K562 (cell line): ENCODE results near the gene VTI1B. TPM values are rescaled to one million over a fixed set of nuclear protein-coding genes. Genes with fewer than 3 reads are reported as not detected.
A peak's percentile ranks its signal among the peaks of the same experiment; 100 is the strongest.

Experiments
- CTBP1 ChIP-seq: fragments of 450-650 bp; IDR thresholded peaks from 2 replicates; pipeline ENCODE4 v1.6.1; 2016; ENCODE audit warnings: borderline replicate concordance
- E2F3 ChIP-seq: fragments of 250-450 bp; sonication (Bioruptor Pico); IDR thresholded peaks from 2 replicates; pipeline ENCODE4 v1.4.0; 2020; ENCODE audit warnings: mild to moderate bottlenecking
- ETS1 ChIP-seq: conservative IDR thresholded peaks from 2 replicates; pipeline ENCODE4 v1.6.1; 2011; ENCODE audit warnings: low read depth, mild to moderate bottlenecking, low read length; ENCODE audit not compliant: control insufficient read depth
- ETV5 ChIP-seq: sonication (generic); formaldehyde crosslinking; IDR thresholded peaks from 2 replicates; pipeline ENCODE4 v1.4.0; 2020; ENCODE audit warnings: low read depth, mild to moderate bottlenecking, missing genetic modification reagents
- GABPA ChIP-seq: fragments of 200-800 bp; sonication (Bioruptor generic); conservative IDR thresholded peaks from 2 replicates; pipeline ENCODE4 v1.6.1; 2016; ENCODE audit warnings: low read depth, missing genetic modification characterization, missing compliant biosample characterization
- GTF2E2 ChIP-seq: fragments of 200-800 bp; sonication (Bioruptor generic); IDR thresholded peaks from 2 replicates; pipeline ENCODE4 v1.6.1; 2016; ENCODE audit warnings: missing genetic modification characterization, missing compliant biosample characterization
- MAZ ChIP-seq, 2 experiments: fragments of 450-650 bp in 1 of 2; sonication (generic) in 1 of 2; formaldehyde crosslinking; IDR thresholded peaks in 1 of 2; conservative IDR thresholded peaks in 1 of 2; 2 replicates each; pipeline versions ENCODE4 v1.4.0 to v1.5.0; 2020; ENCODE audit warnings: mild to moderate bottlenecking in 1 of 2, missing genetic modification reagents in 1 of 2
- NFIC ChIP-seq: fragments of 450-650 bp; IDR thresholded peaks from 2 replicates; pipeline ENCODE4 v1.6.1; 2017; ENCODE audit warnings: mild to moderate bottlenecking, inconsistent platforms
- RBM39 ChIP-seq: fragments of 200-400 bp; formaldehyde crosslinking; optimal IDR thresholded peaks from 2 replicates; pipeline ENCODE3; 2018; ENCODE audit warnings: low read depth, low read length
- SMARCC2 ChIP-seq: fragments of 450-650 bp; IDR thresholded peaks from 2 replicates; pipeline ENCODE4 v1.6.1; 2017; ENCODE audit warnings: antibody characterized with exemption, moderate library complexity, mild to moderate bottlenecking, low read depth
- SRSF1 ChIP-seq: fragments of 200-400 bp; formaldehyde crosslinking; IDR thresholded peaks from 2 replicates; pipeline ENCODE4 v1.6.1; 2017; ENCODE audit warnings: mild to moderate bottlenecking, low read depth, low read length, moderate library complexity
- TAL1 ChIP-seq: fragments of 450-650 bp; IDR thresholded peaks from 2 replicates; pipeline ENCODE4 v1.6.1; 2016; ENCODE audit warnings: mild to moderate bottlenecking
- TFAP4 ChIP-seq: sonication (generic); formaldehyde crosslinking; IDR thresholded peaks from 2 replicates; pipeline ENCODE4 v1.8.0; 2022; ENCODE audit warnings: missing genetic modification reagents, mild to moderate bottlenecking, moderate library complexity, borderline replicate concordance
- ZBTB11 ChIP-seq, 3 experiments: fragments of 200-800 bp in 1 of 3; fragments of 250-450 bp in 1 of 3; fragments of 450-650 bp in 1 of 3; sonication (Bioruptor Pico) in 1 of 3; sonication (Bioruptor generic) in 1 of 3; formaldehyde crosslinking in 1 of 3; IDR thresholded peaks; 2 replicates each; pipeline versions ENCODE4 v1.6.1 to v1.8.0; 2016 to 2022; ENCODE audit warnings: mild to moderate bottlenecking in 2 of 3, missing genetic modification characterization in 2 of 3, missing compliant biosample characterization in 1 of 3, moderate library complexity in 1 of 3
- ZBTB43 ChIP-seq: sonication (generic); formaldehyde crosslinking; IDR thresholded peaks from 2 replicates; pipeline ENCODE4 v1.8.0; 2023; ENCODE audit warnings: mild to moderate bottlenecking, missing genetic modification reagents
- ZBTB8A ChIP-seq: fragments of 450-650 bp; IDR thresholded peaks from 2 replicates; pipeline ENCODE4 v1.6.1; 2018; ENCODE audit warnings: mild to moderate bottlenecking, moderate library complexity; ENCODE audit not compliant: partially characterized antibody
- ZNF316 ChIP-seq: fragments of 450-650 bp; IDR thresholded peaks from 2 replicates; pipeline ENCODE4 v1.6.1; 2016
- ZNF584 ChIP-seq: fragments of 200-800 bp; sonication (Bioruptor generic); IDR thresholded peaks from 2 replicates; pipeline ENCODE4 v1.6.1; 2016; ENCODE audit warnings: low read depth, mild to moderate bottlenecking, missing genetic modification characterization, missing compliant biosample characterization
- ZNF586 ChIP-seq: fragments of 450-650 bp; formaldehyde crosslinking; conservative IDR thresholded peaks from 2 replicates; pipeline ENCODE4 v1.4.0; 2020; ENCODE audit warnings: mild to moderate bottlenecking, moderate library complexity
- ZNF695 ChIP-seq: fragments of 450-650 bp; formaldehyde crosslinking; IDR thresholded peaks from 2 replicates; pipeline ENCODE4 v1.4.0; 2020; ENCODE audit warnings: mild to moderate bottlenecking, moderate library complexity
- polyA plus RNA-seq, 8 experiments: library from polyadenylated mRNA; depleted of rRNA in 4 of 8; stranded (reverse) in 5 of 8; unstranded in 3 of 8; fragments of >200 nt; fragmentation: Nextera tagmentation in 2 of 8; fragmentation: Illumina TruSeq in 1 of 8; extraction: Ambion mirVana in 2 of 8; extraction: Trizol in 1 of 8; gene quantifications; 2 replicates each; pipeline versions ENCODE4 v1.2.1 to v1.2.3, GENCODE V29; 2011 to 2014; ENCODE audit warnings: inconsistent platforms in 1 of 8, missing spikeins in 1 of 8
- total RNA-seq, 7 experiments: library from RNA; depleted of rRNA in 6 of 7; stranded (reverse); fragments of >200 nt in 6 of 7; fragmentation: Illumina TruSeq in 2 of 7; extraction: Trizol in 2 of 7; gene quantifications; 2 replicates each; pipeline versions ENCODE4 v1.2.1 to v1.2.3, GENCODE V29; 2011 to 2021; ENCODE audit warnings: low replicate concordance in 1 of 7

Gene VTI1B
- total and polyA plus RNA-seq, 9 of the 15 experiments (the other 6 are each of a cell fraction or from before 2014, with no cell fraction given), result 7.8 to 69.8 (median 50.1) TPM

GRCh38 chr14:67636361-67636919, 38.0 kb downstream of the VTI1B start (continued):
- peak; percentile 85 for TF ChIP-seq ZNF586 (CRISPR knock-in tag)
- TF ChIP-seq SMARCC2, result peak; percentile 60; the same call in 1 of the 2 replicates
- TF ChIP-seq RBM39, result no peak
- TF ChIP-seq NFIC, result peak; percentile 92
- TF ChIP-seq TAL1, result peak; percentile 99
- TF ChIP-seq ZNF316, result no peak; the same call in 1 of the 2 replicates
- peak; percentile 96 for TF ChIP-seq ZNF584 (CRISPR knock-in tag)
- TF ChIP-seq TFAP4, result no peak
- 0 out of 2 replicates have a peak, but pooled peaks have one; percentile 35 for TF ChIP-seq GABPA (tag)
- no peak for TF ChIP-seq ETS1
- TF ChIP-seq E2F3, result no peak
- TF ChIP-seq GTF2E2 (tag), result no peak
- peak; percentile 85; the same call in 1 of the 2 replicates for TF ChIP-seq ETV5 (CRISPR knock-in tag)
- no peak for TF ChIP-seq ZBTB8A
- TF ChIP-seq ZBTB43 (CRISPR knock-in tag), result peak; percentile 60; the same call in 1 of the 2 replicates
- 0 out of 6 replicates have a peak, but pooled peaks of 1 of the 3 experiments have one; percentile 25 for TF ChIP-seq ZBTB11 (CRISPR knock-in tag; IDR thresholded peaks at IDR 0.05)
- peak; percentile 16 to 59; a peak in 1 of 4 replicates for TF ChIP-seq MAZ (CRISPR knock-in tag; conservative IDR thresholded peaks at IDR 0.05 in 1 of 2, IDR thresholded peaks at IDR 0.05 in 1 of 2)
- peak; percentile 93 for TF ChIP-seq CTBP1
- no peak for TF ChIP-seq SRSF1
- no peak for TF ChIP-seq ZNF695
